ENCODE measurements around the gene PAN2.

DNA sequence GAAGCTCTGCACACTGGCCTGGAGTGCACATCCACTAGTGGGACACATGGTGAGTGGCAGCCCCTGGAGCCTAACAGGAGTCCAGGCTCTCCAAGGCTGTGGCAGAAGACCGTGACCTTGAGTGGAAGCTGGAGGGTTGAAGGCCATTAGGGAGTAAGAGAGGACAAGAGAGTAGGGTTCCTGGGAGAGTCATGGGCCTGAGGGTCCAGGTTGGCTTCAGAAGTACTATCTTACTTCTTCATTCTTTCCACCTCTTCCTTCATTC lies 5.3 kb upstream of the PAN2 start:
- TF ChIP-seq, protein P1, sequence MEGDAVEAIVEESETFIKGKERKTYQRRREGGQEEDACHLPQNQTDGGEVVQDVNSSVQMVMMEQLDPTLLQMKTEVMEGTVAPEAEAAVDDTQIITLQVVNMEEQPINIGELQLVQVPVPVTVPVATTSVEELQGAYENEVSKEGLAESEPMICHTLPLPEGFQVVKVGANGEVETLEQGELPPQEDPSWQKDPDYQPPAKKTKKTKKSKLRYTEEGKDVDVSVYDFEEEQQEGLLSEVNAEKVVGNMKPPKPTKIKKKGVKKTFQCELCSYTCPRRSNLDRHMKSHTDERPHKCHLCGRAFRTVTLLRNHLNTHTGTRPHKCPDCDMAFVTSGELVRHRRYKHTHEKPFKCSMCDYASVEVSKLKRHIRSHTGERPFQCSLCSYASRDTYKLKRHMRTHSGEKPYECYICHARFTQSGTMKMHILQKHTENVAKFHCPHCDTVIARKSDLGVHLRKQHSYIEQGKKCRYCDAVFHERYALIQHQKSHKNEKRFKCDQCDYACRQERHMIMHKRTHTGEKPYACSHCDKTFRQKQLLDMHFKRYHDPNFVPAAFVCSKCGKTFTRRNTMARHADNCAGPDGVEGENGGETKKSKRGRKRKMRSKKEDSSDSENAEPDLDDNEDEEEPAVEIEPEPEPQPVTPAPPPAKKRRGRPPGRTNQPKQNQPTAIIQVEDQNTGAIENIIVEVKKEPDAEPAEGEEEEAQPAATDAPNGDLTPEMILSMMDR (IDR thresholded peaks at IDR 0.05): no peak
- no peak for TF ChIP-seq POLR2A (IDR thresholded peaks at IDR 0.05)
